ENCODE measurements around the gene IRF5.

DNA sequence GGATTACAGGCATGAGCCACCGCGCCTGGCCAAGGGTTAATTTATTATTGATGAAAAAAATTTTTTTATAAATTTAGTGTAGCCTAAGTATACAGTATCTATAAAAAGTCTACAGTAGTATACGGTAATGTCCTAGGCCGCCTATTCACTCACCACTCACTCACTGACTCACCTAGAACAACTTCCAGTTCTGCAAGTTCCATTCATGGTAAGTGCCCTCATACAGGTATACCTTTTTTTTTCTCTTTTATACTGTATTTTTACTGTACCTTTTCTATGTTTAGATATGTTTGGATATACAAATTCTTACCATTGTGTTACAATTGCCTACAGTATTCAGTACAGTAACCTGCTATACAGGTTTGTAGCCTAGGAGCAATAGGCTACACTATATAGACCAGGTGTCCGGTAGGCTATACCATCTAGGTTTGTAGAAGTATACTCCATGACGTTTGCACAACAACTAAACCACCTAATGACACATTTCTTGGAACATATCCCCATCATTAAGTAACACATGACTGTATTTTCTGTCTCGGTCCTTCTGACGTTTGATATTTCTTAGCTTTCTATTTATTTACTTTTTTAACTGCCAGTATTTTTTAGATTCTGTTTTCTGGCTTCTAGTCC, 23.4 kb downstream of the IRF5 start:
- no peak for TF ChIP-seq SUZ12 (IDR thresholded peaks at IDR 0.05)
- TF ChIP-seq SP1 (IDR thresholded peaks at IDR 0.05): no peak
- TF ChIP-seq FOXK2 (IDR thresholded peaks at IDR 0.05): no peak
- TF ChIP-seq FOXA1 (IDR thresholded peaks at IDR 0.05): no peak
- TF ChIP-seq FOXM1 (IDR thresholded peaks at IDR 0.05; ENCODE audit: borderline replicate concordance): no peak
- TF ChIP-seq BHLHE40 (IDR thresholded peaks at IDR 0.05; ENCODE audit: borderline replicate concordance): no peak
